HG03175 (cell line): ENCODE measurements around the gene ROPN1.
"Not testable (repeated sequence)": the region's sequence is repeated elsewhere in the genome, so short reads cannot be mapped to it uniquely, and the experiment has no call there.

Source experiments
- ATAC-seq: cut with Tn5 transposase; IDR thresholded peaks from one replicate; pipeline ENCODE4 v1.9.1; 2021; ENCODE audit warnings: mild to moderate bottlenecking, moderate library complexity; ENCODE audit not compliant: unreplicated experiment

ROPN1 gene

GRCh38 chr3:123991730-123992588 is at the start of gene ROPN1:
TSS of gene ROPN1 (minus strand) at chr3:123992124. CDS start at chr3:123980481, 11,643 bp downstream.
- peak; percentile 51 for ATAC-seq

- no peak for ATAC-seq
These were observed 49.6 kb upstream of the ROPN1 start for GRCh38 chr3:124041553-124041952.

DNA sequence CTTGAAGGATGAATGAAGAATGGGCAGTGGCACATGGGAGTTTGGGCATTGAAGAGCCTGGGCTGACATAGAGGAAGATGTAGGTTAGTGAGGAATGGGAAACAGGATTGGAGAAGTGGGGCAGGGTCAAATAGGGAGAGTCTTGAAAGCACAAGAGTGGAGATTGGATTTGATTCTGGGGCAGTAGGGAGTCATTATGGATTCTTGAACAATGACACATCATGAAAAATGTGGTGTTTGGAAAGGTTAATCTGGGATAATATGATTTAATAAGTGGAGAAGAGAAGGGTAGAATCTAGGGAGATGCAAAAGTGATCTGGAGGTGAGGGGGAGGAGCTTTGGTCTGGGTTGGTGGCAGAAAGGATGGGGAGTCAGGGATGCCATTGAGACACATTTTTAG is 45.4 kb upstream of the ROPN1 start:
- ATAC-seq, result no peak

- not testable (repeated sequence) for ATAC-seq
These were observed 44.3 kb upstream of the ROPN1 start for GRCh38 chr3:124036214-124036613.

GRCh38 chr3:124035463-124036121 is 43.7 kb upstream of the ROPN1 start:
- ATAC-seq, result no peak

DNA sequence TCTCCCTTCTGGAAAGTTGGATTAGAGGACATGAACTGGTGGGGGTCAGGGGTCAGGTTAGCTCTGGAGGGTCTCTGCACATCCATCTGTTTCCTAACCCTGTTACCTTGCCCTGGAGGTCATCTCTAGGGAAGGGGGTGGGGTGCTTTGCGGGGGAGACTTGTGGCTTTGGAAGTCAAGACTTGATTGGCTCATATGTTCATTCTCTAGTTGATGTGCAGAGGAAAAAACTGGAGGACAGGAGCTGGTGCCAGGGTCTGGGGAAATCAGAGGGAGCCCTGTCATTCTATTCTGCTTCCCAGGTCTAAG is 42.9 kb upstream of the ROPN1 start:
- no peak for ATAC-seq

GRCh38 chr3:124034016-124034843 is 42.3 kb upstream of the ROPN1 start:
- no peak for ATAC-seq

- ATAC-seq, result peak; percentile 20
These were observed 41.6 kb upstream of the ROPN1 start, which contains the start of gene KALRN for GRCh38 chr3:124033360-124034015. TSS of gene KALRN (plus strand) at chr3:124033369.

DNA sequence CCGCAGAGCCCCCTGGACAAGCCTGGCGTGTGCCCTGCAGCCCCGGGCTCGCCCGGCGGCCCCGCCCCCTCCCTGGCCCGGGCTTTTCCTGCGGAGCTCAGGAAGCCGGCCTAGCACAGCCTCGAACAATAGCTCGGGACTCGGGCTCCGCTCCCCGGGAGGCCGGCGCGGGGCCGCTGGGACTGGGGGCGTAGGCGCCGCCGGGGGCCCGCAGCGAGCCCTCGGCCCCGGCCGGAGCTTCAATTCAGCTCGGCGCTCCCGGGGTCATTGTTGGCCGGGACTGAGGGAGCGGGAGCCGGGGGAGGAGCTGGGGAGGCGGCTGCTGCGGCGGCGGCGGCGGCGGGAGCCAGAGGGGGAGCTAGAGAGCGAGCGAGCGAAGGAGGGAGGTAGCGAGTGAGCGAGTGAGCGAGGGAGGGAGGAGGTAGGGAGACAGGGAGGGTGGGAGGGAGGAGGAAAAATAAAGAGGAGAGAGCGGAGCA is 41.0 kb upstream of the ROPN1 start:
- peak; percentile 83 for ATAC-seq

GRCh38 chr3:124032311-124032880 is 40.5 kb upstream of the ROPN1 start:
- ATAC-seq, result no peak

DNA sequence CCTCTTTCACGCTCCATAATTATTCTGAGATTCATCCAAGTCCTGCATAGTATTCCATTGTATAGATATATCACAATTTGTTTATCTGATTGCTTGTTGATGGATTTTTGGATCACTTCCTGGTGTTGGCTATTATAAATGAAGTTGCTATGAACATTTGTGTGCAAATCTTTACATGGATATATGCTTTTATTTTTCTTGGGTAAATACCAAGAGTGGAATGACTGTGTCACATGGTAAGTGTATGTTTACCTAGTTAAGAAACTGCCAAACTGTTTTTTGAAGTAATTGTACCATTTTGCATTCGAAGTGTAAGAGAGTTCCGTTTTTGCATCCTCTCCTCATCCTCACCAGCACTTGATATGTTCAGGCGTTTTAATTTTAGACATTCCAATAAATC is 34.6 kb upstream of the ROPN1 start:
- ATAC-seq, result no peak

DNA sequence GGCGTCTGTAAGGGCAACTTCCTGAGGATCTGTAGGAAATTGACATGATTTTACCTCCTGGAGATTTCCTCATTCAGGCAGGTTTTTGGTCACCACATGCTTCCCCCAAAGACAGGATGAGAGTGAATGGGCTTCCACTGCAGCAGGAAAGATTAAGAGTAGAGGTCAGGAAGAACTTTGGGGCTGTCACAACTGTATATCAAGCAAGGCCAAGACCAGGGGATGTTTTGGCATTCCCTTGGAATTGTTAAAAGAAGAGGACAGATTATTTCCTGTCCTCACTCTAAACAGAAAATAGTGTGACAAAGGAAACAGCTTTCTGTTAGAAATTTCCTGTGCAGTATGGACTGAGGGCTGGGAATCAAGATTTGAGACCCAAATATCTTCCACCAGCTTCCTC is 31.6 kb upstream of the ROPN1 start:
- ATAC-seq, result not testable (repeated sequence)

GRCh38 chr3:124019291-124019690 is 27.4 kb upstream of the ROPN1 start:
- no peak for ATAC-seq

DNA sequence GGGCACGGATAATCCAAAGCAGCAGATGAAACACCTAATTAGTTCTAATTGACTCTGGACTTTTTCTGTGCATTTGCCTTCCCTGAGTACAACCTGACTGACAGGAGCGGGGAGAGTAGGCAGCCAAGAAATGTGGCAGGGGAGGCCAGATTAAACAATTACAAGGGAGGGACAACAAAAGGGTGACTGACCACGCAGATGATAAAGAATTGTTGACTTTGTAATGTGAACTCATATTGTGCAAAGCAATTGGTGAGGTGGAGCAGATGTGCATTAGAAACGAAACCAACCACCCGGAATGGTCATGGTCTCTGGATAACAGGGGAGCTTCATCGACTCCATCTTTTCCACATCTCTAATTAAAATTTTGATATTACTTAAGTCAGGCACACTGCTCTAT is 25.6 kb upstream of the ROPN1 start:
- not testable (repeated sequence) for ATAC-seq

DNA sequence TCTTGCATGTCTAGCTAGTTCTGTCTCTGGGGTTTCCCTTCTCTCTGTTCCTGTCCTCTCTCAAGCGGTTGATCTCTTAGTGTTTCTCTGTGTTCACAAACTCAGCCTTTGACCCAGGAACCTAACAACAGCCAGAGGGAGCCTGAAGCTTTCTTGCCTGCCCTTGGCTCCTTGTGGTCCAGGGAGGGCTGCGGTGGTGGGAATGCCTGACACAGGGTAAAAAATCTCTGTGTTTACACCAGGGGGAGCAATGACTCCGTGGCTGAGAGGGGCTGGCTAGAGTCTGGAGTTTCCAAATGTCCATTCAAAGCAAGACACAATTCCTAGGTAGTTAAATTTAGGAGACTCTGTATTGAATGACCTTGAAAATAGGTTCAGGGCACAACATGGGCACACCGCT is 24.6 kb upstream of the ROPN1 start:
- ATAC-seq, result not testable (repeated sequence)

DNA sequence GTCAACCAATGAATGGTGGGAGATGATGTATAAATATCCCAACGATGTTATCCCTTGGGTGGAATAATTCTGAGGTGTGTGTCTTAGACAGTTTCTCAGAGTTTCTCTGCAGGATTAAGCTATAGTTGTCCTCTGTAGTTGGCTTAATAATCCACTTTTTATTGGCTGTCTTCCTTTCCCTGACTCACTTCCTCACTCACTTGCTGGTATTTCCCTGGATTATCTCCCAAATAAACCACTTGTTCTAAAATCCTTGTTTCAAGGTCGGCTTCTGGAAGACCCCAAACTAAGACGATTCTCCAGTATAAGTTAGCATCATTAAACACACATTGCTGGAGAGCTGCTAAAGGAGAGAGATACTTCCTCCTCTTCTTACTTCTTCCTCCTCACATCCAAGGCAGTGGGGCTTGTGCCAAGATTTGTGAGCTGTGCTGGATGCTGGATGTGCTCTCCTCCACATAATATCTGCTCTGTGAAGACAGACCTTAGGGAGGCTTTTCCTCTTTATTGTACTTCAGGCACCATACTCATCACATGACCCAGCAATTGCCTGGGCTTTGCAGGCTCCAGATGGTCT is 22.5 kb upstream of the ROPN1 start:
- no peak for ATAC-seq

DNA sequence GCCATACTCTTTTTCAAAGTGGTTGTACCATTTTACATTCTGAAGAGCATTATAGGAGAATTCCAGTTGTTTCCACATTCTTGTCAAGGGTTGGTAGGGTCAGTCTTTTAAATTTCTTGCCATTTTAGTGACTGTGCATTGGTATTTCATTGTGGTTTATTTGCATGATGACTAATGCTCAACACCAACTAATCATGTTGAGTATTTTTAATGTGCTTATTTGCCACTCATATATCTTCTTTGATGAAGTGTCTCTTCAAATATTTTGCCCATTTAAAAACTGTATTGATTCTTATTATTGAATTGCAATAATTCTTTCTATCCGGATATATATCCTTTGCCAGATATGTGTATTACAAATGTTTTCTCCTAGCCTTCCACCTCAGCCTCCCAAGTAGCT is 16.4 kb upstream of the ROPN1 start:
- not testable (repeated sequence) for ATAC-seq

GRCh38 chr3:124007186-124007585 is 15.3 kb upstream of the ROPN1 start:
- no peak for ATAC-seq

- ATAC-seq, result not testable (repeated sequence)
These were observed 10.6 kb upstream of the ROPN1 start for GRCh38 chr3:124002405-124003079.
